GM12892 (cell line): ENCODE measurements around the gene REC114.

Experiments
- POLR2A ChIP-seq: IDR thresholded peaks from 2 replicates; pipeline ENCODE4 v1.6.1; 2011; ENCODE audit warnings: low read depth, low read length, control low read depth
- POLR2AphosphoS5 ChIP-seq: IDR thresholded peaks from 2 replicates; pipeline ENCODE4 v1.6.1; 2011; ENCODE audit warnings: low read depth, low read length, control low read depth

DNA sequence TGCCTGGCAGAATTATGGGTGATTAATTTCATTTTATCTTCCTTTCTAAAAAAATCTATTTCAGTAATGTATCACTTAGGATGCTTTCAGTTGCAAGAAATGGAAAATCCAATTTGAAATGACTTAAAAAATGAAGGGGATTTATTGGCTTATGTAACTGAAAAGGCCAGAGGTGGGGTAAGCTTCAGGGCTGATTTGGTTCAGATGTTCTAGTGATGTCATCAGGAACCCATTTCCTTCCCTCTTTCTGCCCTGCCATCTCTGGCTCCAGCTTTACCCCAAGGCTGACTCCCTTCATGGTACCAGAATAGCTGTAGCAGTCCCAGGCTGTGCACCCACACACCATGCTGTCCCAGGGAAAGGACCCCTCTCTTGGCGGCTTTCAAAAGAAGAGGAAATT is 18.5 kb upstream of the REC114 start:
- TF ChIP-seq POLR2A (no peak), POLR2AphosphoS5 (no peak)
